COLO829 (cell line): ENCODE data around the gene ZNF420.
"Not testable (repeated sequence)": the region's sequence is repeated elsewhere in the genome, so short reads cannot be mapped to it uniquely, and the experiment has no call there.

Experiments
- DNase-seq: peaks from one replicate; pipeline ENCODE4 v3.0.0; 2012; ENCODE audit warnings: low spot score

ZNF420 gene

DNA sequence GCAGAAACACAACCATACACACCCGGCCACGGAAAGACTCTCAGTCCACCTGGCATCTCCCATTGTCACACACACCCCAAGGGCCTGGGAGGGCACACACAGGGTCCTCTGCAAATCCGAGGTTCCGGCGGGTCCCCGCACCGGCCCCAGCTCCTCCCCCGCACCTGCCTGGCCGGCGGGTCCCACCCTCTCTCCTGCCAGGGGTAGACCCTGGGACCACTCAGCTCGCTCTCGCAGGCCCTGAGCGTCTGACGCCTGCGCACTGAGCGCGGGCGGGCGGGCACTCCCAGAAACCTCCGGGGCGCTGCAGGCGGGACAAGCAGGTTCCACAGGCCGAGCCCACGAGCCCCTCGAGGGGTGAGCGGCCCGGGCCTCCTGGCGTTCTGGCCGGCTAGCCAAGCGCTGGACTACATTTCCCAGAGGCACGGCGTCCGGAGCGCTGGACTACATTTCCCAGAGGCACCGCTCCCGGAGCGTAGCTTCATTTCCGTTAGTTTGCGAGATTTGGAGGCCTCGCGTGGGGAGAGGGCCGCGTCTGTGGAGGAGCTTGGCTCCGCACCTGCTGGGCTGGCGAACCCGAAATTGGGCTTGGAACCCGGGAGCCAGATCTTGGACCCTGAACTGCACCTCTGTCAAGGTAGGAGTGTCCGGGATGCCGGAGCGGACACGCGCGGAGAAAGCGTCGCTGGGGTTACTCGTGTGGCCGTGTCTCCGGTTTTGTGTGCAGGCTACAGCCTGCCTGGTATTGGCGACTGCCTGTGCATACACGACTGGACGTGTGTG is at the start of gene ZNF420:
ZNF420 (plus strand) TSS at position 500 of the 783 bp plus-strand sequence. CDS start 10,686 bp downstream, outside the sequence.
- peak; percentile 56 for DNase-seq

GRCh38 chr19:37045140-37045539 is 33.1 kb upstream of the ZNF420 start:
- DNase-seq, result no peak

- no peak for DNase-seq
These were observed 22.9 kb upstream of the ZNF420 start for GRCh38 chr19:37055330-37055729.

DNA sequence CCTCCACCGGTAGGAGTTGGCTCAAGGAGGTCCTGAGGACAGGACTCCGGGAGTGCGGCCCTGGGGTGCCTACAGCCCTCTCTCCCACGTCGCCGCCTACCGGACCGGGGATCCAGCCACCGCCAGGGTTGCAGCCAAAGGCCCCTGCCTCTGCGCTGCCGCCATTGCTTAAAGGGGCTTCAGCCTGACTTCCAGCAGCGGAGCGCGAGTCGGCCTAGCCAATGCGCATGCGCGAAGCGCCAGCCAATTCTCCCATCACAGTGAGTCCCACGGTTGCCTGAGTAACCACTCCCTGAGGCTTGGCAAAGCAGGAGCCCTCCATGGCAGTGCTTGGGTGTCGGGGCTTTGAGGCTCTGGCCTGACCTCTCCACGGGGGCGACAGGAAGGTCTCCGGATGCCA is 21.5 kb upstream of the ZNF420 start:
- no peak for DNase-seq

DNA sequence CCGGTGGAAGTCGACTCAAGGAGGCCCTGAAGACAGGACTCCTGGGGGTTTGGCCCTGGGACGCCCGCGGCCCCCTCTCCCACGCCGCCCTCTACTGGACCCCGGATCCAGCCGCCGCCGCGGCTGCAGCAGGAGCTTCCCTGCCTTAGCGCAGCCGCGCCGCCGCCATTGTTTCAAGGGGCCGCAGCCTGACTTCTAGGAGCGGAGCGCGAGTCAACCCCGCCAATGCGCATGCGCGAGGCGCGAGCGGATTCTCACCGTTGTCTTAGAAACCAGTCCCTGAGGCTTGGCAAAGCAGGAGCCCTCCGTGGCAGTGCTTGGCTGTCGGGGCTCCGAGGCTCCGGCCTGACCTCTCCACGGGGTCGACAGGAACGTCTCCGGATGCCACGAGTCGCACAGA is 19.1 kb upstream of the ZNF420 start:
- DNase-seq, result no peak

- DNase-seq, result not testable (repeated sequence)
These were observed 13.3 kb upstream of the ZNF420 start for GRCh38 chr19:37064886-37065285.

- DNase-seq, result no peak
These were observed 4.1 kb upstream of the ZNF420 start for GRCh38 chr19:37074111-37074510.

DNA sequence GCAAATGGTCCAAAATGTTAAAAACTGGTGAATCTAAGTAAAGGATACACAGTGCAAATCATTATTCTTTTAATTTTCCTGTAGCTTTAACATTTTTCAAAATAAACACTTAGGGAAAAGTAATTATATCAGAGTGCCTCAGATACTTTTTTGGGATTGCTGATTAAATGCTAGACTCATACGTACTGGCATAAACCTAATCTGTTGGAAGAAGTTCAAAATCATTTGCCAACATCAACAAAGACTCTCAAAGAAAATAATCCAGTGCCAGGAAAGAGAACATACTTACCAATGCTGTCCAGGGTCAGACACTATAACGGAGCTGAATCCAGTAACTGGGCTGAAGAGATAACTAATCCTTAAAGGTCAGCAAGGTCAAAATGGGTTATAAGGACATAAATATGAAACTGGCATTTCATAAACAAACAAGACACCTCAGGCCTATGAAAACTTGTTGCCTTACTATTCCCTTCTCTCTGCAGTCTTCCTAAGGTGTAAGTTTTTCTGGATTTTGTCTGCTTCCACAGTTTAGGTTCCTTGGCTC is 3.3 kb upstream of the ZNF420 start:
- DNase-seq, result no peak

GRCh38 chr19:37076524-37076923 is 1.7 kb upstream of the ZNF420 start:
- not testable (repeated sequence) for DNase-seq

GRCh38 chr19:37077501-37077933 is 716 bp upstream of the ZNF420 start:
- DNase-seq, result no peak

GRCh38 chr19:37078717-37079032 is 442 bp downstream of the ZNF420 start:
- no peak for DNase-seq

DNA sequence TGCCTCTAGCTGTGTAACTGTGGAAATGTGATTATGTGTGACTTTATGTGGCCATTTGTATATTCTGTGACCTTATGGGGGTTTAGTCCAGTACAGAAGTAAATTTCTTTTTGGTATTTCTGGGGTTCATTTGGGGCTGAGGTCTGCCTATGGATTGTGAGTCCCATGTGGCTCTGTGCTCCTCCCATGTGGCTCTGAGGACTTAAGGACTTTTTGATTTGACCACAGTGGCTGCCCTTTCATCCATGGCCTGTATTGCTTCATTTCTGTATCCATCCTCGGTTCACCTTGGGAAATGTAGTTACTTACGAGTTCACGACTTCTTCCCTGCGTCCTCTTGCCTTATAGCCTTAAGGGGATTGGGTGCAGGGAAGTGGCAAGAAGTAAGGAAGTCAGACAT is 1.0 kb downstream of the ZNF420 start:
- no peak for DNase-seq

- no peak for DNase-seq
These were observed 4.1 kb downstream of the ZNF420 start for GRCh38 chr19:37082307-37082706.

DNA sequence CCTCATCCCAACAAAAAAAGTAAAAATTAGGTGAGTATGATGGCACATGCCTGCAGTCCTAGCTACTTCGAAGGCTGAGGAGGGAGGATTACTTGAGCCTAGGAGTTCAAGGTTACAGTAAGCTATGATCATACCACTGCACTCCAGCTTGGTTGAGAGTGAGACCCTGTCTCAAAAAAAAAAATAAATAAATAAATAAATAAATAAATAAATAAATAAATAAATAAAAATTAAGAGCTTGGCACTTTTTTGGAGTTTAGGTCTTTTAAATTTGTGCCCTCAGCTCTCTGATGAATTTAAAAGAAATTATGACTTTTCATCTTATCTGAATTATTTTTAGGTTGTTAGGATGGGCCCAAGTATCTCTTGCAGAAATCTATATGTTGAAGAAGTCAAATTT is 8.9 kb downstream of the ZNF420 start:
- no peak for DNase-seq

- no peak for DNase-seq
These were observed 17.6 kb downstream of the ZNF420 start for GRCh38 chr19:37095859-37096258.

DNA sequence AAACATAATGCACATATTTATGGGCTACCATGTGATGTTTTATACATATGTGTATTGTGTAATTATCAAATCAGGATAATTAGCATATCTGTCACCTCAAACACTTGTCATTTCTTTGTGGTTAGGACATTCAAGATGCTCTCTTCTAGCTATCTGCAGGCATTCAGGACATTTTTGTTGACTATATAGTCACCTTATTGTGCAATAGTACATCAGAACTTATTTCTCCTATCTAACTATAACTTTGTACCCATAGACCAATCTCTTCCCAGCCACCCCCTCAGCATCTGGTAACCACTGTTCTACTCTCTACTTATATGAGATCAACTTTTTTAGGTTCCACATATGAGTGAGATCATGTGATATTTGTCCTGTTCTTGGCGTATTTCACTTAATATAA is 20.3 kb downstream of the ZNF420 start:
- no peak for DNase-seq

GRCh38 chr19:37104135-37104534 is 25.9 kb downstream of the ZNF420 start:
- DNase-seq, result not testable (repeated sequence)

- not testable (repeated sequence) for DNase-seq
These were observed 33.5 kb downstream of the ZNF420 start for GRCh38 chr19:37111753-37112152.

DNA sequence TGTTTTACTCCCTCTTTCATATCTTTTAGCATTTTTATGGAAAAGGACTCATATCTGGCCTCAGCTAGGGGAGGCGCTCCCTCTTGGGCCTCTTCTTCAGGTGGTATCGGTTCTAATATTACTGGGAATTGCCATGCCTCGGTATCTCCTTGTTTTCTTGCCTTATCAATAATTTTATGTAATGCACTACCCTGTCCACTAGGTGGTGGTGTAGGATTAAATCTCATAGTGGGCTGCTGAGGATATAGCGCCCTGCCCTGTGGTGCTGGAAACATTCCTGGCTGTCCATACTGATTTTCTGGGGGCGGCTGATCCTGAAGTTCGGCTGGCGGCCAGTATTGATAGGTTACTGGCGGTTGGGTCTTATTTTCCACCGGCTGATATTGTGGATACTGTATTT is 35.8 kb downstream of the ZNF420 start:
- no peak for DNase-seq

DNA sequence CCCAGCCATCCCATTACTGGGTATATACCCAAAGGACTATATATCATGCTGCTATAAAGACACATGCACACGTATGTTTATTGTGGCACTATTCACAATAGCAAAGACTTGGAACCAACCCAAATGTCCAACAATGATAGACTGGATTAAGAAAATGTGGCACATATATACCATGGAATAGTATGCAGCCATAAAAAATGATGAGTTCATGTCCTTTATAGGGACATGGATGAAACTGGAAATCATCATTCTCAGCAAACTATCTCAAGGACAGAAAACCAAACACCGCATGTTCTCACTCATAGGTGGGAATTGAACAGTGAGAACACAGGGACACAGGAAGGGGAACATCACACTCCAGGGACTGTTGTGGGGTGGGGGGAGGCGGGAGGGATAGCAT is 43.9 kb downstream of the ZNF420 start:
- not testable (repeated sequence) for DNase-seq

DNA sequence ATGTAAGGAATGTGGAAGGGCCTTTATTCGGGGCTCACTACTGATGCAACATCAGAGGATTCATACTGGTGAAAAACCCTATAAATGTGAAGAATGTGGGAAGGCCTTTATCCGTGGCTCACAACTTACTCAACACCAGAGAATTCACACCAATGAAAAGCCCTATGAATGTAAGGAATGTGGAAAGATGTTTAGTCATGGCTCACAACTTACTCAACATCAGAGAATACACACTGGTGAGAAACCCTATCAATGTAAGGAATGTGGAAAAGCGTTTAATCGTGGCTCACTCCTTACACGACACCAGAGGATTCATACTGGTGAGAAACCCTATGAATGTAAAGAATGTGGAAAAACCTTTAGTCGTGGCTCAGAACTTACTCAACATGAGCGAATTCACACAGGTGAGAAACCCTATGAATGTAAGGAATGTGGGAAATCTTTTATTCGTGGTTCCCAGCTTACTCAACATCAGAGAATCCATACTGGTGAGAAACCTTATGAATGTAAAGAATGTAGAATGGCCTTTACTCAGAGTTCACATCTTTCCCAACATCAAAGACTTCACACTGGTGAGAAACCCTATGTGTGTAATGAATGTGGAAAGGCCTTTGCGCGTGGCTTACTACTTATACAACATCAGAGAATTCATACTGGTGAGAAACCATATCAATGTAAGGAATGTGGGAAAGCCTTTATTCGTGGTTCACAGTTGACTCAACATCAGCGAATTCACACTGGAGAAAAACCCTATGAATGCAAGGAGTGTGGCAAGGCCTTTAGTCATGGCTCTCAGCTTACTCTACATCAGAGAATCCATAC is 50.0 kb downstream of the ZNF420 start:
- no peak for DNase-seq

- DNase-seq, result no peak
These were observed 50.6 kb downstream of the ZNF420 start for GRCh38 chr19:37128821-37129177.

DNA sequence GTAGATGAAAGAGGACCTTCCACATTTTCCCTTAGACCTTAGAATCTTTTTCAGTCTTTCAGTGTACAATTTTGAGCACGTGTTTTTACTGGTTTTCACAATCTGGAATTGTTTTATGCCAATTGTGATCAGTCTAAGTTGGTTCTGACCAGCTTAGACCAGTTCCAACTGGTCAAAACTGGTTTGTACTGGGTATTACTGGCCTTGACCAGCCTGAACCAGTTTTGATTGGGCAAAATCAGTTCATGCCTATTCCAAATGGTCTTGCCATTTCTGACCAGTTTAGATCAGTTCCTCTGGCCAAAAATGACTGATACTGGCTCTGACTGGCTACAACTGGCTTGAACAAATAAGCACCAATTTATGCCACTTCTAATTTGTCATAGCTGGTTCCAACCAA is 57.9 kb downstream of the ZNF420 start:
- no peak for DNase-seq
